Liver (tissue), 3 donors: ENCODE results near the gene SLC31A1.

Experiments
- FOXA1 ChIP-seq: IDR thresholded peaks from 2 replicates; pipeline ENCODE4 v1.6.1; 2016; ENCODE audit warnings: antibody characterized with exemption
- GABPA ChIP-seq, 2 donors: IDR thresholded peaks in 1 of 2; conservative IDR thresholded peaks in 1 of 2; 2 replicates each; pipeline ENCODE4 v1.6.1; 2016; ENCODE audit warnings: antibody characterized with exemption in 2 of 2, mild to moderate bottlenecking in 1 of 2, moderate library complexity in 1 of 2
- HNF4A ChIP-seq, 2 donors: conservative IDR thresholded peaks; 2 replicates each; pipeline ENCODE4 v1.6.1; 2016; ENCODE audit warnings: antibody characterized with exemption in 2 of 2, mild to moderate bottlenecking in 2 of 2
- MAX ChIP-seq: IDR thresholded peaks from 2 replicates; pipeline ENCODE4 v1.6.1; 2016; ENCODE audit warnings: antibody characterized with exemption
- RAD21 ChIP-seq, 2 donors: IDR thresholded peaks; 2 replicates each; pipeline ENCODE4 v1.6.1; 2016; ENCODE audit warnings: antibody characterized with exemption in 2 of 2, mild to moderate bottlenecking in 2 of 2
- RXRA ChIP-seq, 2 donors: IDR thresholded peaks; 2 replicates each; pipeline ENCODE4 v1.6.1; 2017 to 2018; ENCODE audit warnings: antibody characterized with exemption in 2 of 2, mild to moderate bottlenecking in 1 of 2
- SP1 ChIP-seq: IDR thresholded peaks from 2 replicates; pipeline ENCODE4 v1.6.1; 2018; ENCODE audit warnings: antibody characterized with exemption, mild to moderate bottlenecking
- TAF1 ChIP-seq: conservative IDR thresholded peaks from 2 replicates; pipeline ENCODE4 v1.6.1; 2016; ENCODE audit warnings: antibody characterized with exemption, mild to moderate bottlenecking
- TF ChIP-seq, protein P1 (sequence below): fragments of 150-350 bp; IDR thresholded peaks from 2 replicates; pipeline ENCODE4 v1.5.1; 2017; ENCODE audit warnings: improper control_type of control experiment, low read depth, low read length; ENCODE audit not compliant: missing input control
- TF ChIP-seq, protein P2 (sequence below): IDR thresholded peaks from 2 replicates; pipeline ENCODE4 v1.6.1; 2016; ENCODE audit warnings: antibody characterized with exemption, mild to moderate bottlenecking
- TF ChIP-seq, protein P3 (sequence below): IDR thresholded peaks from 2 replicates; pipeline ENCODE4 v1.6.1; 2016; ENCODE audit warnings: antibody characterized with exemption
- donor health status: healthy.
- donor health status: healthy.

DNA sequence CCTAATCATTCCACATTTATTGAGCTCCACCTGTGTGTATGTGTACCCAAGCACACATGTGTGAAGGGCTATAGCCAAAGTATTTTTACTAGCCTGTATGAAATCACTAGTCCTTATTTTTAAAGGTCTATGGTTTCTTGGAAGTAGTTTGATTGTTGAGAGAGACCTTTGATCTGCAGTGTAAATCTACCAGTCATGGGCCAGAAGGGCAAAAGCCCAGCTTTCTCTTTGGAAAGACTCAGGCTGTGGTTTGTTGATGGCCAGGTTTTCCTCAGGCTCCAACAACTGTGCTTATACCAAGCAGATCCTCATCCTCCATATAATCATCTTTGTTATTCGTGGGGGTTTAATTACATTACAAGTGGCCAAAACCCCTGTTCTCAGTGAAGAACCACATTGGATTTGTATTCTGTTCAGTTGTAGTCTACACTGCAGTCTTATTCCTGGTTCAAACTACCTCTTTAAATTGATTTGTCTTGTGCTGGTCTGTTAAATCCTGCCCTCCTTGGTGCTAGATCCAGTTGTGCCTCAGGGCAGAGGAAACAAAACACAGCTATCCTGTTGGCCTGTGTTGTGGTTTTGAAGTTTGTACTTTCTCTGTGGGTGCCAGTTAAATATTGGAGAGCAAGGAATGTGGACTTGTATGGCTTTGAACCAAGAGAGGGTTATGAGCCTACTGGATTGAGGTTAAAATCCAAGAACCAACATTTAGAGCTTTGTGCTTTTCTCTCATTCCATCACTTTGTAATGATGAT lies 40.8 kb downstream of the SLC31A1 start:
- TF ChIP-seq, protein P1, sequence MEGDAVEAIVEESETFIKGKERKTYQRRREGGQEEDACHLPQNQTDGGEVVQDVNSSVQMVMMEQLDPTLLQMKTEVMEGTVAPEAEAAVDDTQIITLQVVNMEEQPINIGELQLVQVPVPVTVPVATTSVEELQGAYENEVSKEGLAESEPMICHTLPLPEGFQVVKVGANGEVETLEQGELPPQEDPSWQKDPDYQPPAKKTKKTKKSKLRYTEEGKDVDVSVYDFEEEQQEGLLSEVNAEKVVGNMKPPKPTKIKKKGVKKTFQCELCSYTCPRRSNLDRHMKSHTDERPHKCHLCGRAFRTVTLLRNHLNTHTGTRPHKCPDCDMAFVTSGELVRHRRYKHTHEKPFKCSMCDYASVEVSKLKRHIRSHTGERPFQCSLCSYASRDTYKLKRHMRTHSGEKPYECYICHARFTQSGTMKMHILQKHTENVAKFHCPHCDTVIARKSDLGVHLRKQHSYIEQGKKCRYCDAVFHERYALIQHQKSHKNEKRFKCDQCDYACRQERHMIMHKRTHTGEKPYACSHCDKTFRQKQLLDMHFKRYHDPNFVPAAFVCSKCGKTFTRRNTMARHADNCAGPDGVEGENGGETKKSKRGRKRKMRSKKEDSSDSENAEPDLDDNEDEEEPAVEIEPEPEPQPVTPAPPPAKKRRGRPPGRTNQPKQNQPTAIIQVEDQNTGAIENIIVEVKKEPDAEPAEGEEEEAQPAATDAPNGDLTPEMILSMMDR: no peak
- peak; percentile 75 for TF ChIP-seq SP1
- TF ChIP-seq RAD21 (IDR thresholded peaks at IDR 0.05): peak in 1 of 2 donors; percentile 48
- TF ChIP-seq, protein P2, sequence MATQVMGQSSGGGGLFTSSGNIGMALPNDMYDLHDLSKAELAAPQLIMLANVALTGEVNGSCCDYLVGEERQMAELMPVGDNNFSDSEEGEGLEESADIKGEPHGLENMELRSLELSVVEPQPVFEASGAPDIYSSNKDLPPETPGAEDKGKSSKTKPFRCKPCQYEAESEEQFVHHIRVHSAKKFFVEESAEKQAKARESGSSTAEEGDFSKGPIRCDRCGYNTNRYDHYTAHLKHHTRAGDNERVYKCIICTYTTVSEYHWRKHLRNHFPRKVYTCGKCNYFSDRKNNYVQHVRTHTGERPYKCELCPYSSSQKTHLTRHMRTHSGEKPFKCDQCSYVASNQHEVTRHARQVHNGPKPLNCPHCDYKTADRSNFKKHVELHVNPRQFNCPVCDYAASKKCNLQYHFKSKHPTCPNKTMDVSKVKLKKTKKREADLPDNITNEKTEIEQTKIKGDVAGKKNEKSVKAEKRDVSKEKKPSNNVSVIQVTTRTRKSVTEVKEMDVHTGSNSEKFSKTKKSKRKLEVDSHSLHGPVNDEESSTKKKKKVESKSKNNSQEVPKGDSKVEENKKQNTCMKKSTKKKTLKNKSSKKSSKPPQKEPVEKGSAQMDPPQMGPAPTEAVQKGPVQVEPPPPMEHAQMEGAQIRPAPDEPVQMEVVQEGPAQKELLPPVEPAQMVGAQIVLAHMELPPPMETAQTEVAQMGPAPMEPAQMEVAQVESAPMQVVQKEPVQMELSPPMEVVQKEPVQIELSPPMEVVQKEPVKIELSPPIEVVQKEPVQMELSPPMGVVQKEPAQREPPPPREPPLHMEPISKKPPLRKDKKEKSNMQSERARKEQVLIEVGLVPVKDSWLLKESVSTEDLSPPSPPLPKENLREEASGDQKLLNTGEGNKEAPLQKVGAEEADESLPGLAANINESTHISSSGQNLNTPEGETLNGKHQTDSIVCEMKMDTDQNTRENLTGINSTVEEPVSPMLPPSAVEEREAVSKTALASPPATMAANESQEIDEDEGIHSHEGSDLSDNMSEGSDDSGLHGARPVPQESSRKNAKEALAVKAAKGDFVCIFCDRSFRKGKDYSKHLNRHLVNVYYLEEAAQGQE: no peak
- TF ChIP-seq TAF1: peak; percentile 74
- TF ChIP-seq RXRA (IDR thresholded peaks at IDR 0.05): peak; percentile 39
- TF ChIP-seq, protein P3, sequence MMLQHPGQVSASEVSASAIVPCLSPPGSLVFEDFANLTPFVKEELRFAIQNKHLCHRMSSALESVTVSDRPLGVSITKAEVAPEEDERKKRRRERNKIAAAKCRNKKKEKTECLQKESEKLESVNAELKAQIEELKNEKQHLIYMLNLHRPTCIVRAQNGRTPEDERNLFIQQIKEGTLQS: no peak
- TF ChIP-seq MAX: peak; percentile 24
- TF ChIP-seq FOXA1: no peak
- TF ChIP-seq HNF4A (conservative IDR thresholded peaks at IDR 0.05): peak; percentile 78 to 87
- no peak for TF ChIP-seq GABPA (IDR thresholded peaks at IDR 0.05 in 1 of 2, conservative IDR thresholded peaks at IDR 0.05 in 1 of 2)
